SK-N-SH (cell line): ENCODE results near the gene RHBDD3. TPM values are rescaled to one million over a fixed set of nuclear protein-coding genes. Genes with fewer than 3 reads are reported as not detected.

Experiments used
- CTCF ChIA-PET: fragments of 300-600, 350-600 bp; formaldehyde crosslinking; extraction: SDS; loops from one replicate; lab custom pipeline; 2021; lab: Yijun Ruan, JAX
- POLR2A ChIA-PET: fragments of 350-600 bp; sonication (Branson Sonifier 250); formaldehyde crosslinking; extraction: SDS; loops from one replicate; lab custom pipeline; 2020; ENCODE audit warnings: antibody characterized with exemption, inconsistent platforms; lab: Yijun Ruan, JAX
- DNase-seq: peaks from one replicate; pipeline ENCODE4 v3.0.0; 2012
- H2AFZ ChIP-seq: fragments of 200-600 bp; sonication (generic); 2 replicates; pipeline ENCODE4 v1.8.1; 2016; ENCODE audit warnings: antibody characterized with exemption, mild to moderate bottlenecking, low read depth
- H3F3A ChIP-seq: fragments of 200-600 bp; sonication (generic); replicated peaks from 2 replicates; pipeline ENCODE3; 2016; ENCODE audit warnings: antibody characterized with exemption, mild to moderate bottlenecking; ENCODE audit not compliant: insufficient read depth
- H3K27ac ChIP-seq, 2 experiments: fragments of 200-500 bp in 1 of 2; fragments of 200-600 bp in 1 of 2; sonication (Bioruptor generic) in 1 of 2; sonication (generic), shearing (Covaris generic) in 1 of 2; 2 replicates each; pipeline versions ENCODE4 v1.5.1 to v1.6.1; 2014 to 2016; ENCODE audit warnings: low read depth in 2 of 2, inconsistent platforms in 1 of 2, low read length in 1 of 2, mild to moderate bottlenecking in 1 of 2, mixed read lengths in 1 of 2
- H3K27me3 ChIP-seq: fragments of 200-600 bp; sonication (generic), shearing (Covaris generic); 2 replicates; pipeline ENCODE4 v1.6.1; 2016; ENCODE audit warnings: mixed run types; ENCODE audit not compliant: insufficient read depth
- H3K36me3 ChIP-seq, 2 experiments: fragments of 200-500 bp in 1 of 2; fragments of 200-600 bp in 1 of 2; sonication (Bioruptor generic) in 1 of 2; sonication (generic) in 1 of 2; replicated peaks in 1 of 2; 2 replicates each; pipeline versions ENCODE3 to v1.5.1; 2014 to 2016; ENCODE audit warnings: low read length in 1 of 2, mild to moderate bottlenecking in 1 of 2; ENCODE audit not compliant: insufficient read depth in 2 of 2, control insufficient read depth in 1 of 2
- H3K4me1 ChIP-seq, 2 experiments: fragments of 200-500 bp in 1 of 2; fragments of 200-600 bp in 1 of 2; sonication (Bioruptor generic) in 1 of 2; sonication (generic), shearing (Covaris generic) in 1 of 2; 2 replicates each; pipeline versions ENCODE4 v1.5.1 to v1.6.1; 2014 to 2016; ENCODE audit warnings: low read depth in 1 of 2, low read length in 1 of 2, mixed run types in 1 of 2; ENCODE audit not compliant: insufficient read depth in 2 of 2, control insufficient read depth in 1 of 2
- H3K4me2 ChIP-seq: fragments of 200-600 bp; sonication (generic), shearing (Covaris generic); 2 replicates; pipeline ENCODE4 v1.6.1; 2017; ENCODE audit warnings: mixed run types
- H3K4me3 ChIP-seq, 2 experiments: fragments of 200-500 bp in 1 of 2; fragments of 200-600 bp in 1 of 2; sonication (Bioruptor generic) in 1 of 2; sonication (generic), shearing (Covaris generic) in 1 of 2; 2 replicates each; pipeline versions ENCODE4 v1.5.1 to v1.8.1; 2014 to 2016; ENCODE audit warnings: low read depth in 2 of 2, inconsistent platforms in 1 of 2, low read length in 1 of 2, mild to moderate bottlenecking in 1 of 2, mixed read lengths in 1 of 2, moderate library complexity in 1 of 2
- H3K79me2 ChIP-seq: fragments of 200-600 bp; sonication (generic); 2 replicates; pipeline ENCODE4 v1.8.1; 2017; ENCODE audit warnings: mild to moderate bottlenecking; ENCODE audit not compliant: insufficient read depth
- H3K9ac ChIP-seq: fragments of 200-600 bp; sonication (generic); 2 replicates; pipeline ENCODE4 v1.6.1; 2017; ENCODE audit warnings: mixed run types
- H3K9me2 ChIP-seq: fragments of 200-600 bp; sonication (generic); 2 replicates; pipeline ENCODE4 v1.6.1; 2017; ENCODE audit warnings: mixed run types
- H3K9me3 ChIP-seq: fragments of 200-600 bp; sonication (generic); 2 replicates; pipeline ENCODE4 v1.6.1; 2017; ENCODE audit warnings: mixed run types, mild to moderate bottlenecking, moderate library complexity
- H4K20me1 ChIP-seq: fragments of 200-600 bp; sonication (generic); 2 replicates; pipeline ENCODE4 v1.6.1; 2017; ENCODE audit warnings: mild to moderate bottlenecking, mixed run types; ENCODE audit not compliant: insufficient read depth
- CHD2 ChIP-seq: fragments of 150-350 bp; IDR thresholded peaks from 2 replicates; pipeline ENCODE4 v1.6.1; 2018; ENCODE audit warnings: low read length; ENCODE audit not compliant: partially characterized antibody
- CTCF ChIP-seq: fragments of 200-600 bp; sonication (generic); IDR thresholded peaks from 2 replicates; pipeline ENCODE4 v1.6.1; 2017; ENCODE audit warnings: antibody characterized with exemption, mild to moderate bottlenecking, moderate library complexity
- ELF1 ChIP-seq: IDR thresholded peaks from 2 replicates; pipeline ENCODE4 v1.4.0; 2012
- EP300 ChIP-seq, 2 experiments: IDR thresholded peaks; 2 replicates each; pipeline versions ENCODE4 v1.4.0 to v1.6.1; 2012; ENCODE audit warnings: borderline replicate concordance in 1 of 2, low read depth in 1 of 2, low read length in 1 of 2
- FOXJ3 ChIP-seq: sonication (generic); formaldehyde crosslinking; IDR thresholded peaks from 2 replicates; pipeline ENCODE4 v1.5.1; 2020; ENCODE audit warnings: mild to moderate bottlenecking, missing genetic modification reagents
- FOXM1 ChIP-seq: IDR thresholded peaks from 2 replicates; pipeline ENCODE4 v1.4.0; 2012; ENCODE audit warnings: low read depth, mild to moderate bottlenecking
- GATA2 ChIP-seq: sonication (generic); formaldehyde crosslinking; IDR thresholded peaks from 2 replicates; pipeline ENCODE4 v1.5.0; 2020; ENCODE audit warnings: mild to moderate bottlenecking, missing genetic modification reagents
- IRF3 ChIP-seq: fragments of 150-350 bp; IDR thresholded peaks from 2 replicates; pipeline ENCODE4 v1.6.1; 2016; ENCODE audit warnings: mild to moderate bottlenecking, low read depth, low read length
- JUND ChIP-seq: IDR thresholded peaks from 2 replicates; pipeline ENCODE4 v1.4.0; 2012
- MAX ChIP-seq: IDR thresholded peaks from 2 replicates; pipeline ENCODE4 v1.4.0; 2012; ENCODE audit warnings: low read depth
- MEF2A ChIP-seq: IDR thresholded peaks from 2 replicates; pipeline ENCODE4 v1.4.0; 2012; ENCODE audit warnings: low read depth, borderline replicate concordance
- REST ChIP-seq: IDR thresholded peaks from 2 replicates; pipeline ENCODE4 v1.6.1; 2012; ENCODE audit warnings: mild to moderate bottlenecking, low read depth, low read length, moderate library complexity
- RFX5 ChIP-seq: IDR thresholded peaks from 2 replicates; pipeline ENCODE4 v1.6.1; 2012; ENCODE audit warnings: mild to moderate bottlenecking, improper control_type of control experiment, low read length
- TAF1 ChIP-seq: IDR thresholded peaks from 2 replicates; pipeline ENCODE4 v1.6.1; 2012; ENCODE audit warnings: low read depth, mild to moderate bottlenecking, low read length, moderate library complexity, borderline replicate concordance
- TCF12 ChIP-seq: IDR thresholded peaks from 2 replicates; pipeline ENCODE4 v1.4.0; 2012
- USF1 ChIP-seq: IDR thresholded peaks from 2 replicates; pipeline ENCODE4 v1.4.0; 2012; ENCODE audit warnings: low read depth, borderline replicate concordance
- WGBS: methylation state at CpG from one replicate; pipeline ENCODE4 v1.1.6; 2017; ENCODE audit warnings: low lambda C conversion rate; 5-methylcytosine and 5-hydroxymethylcytosine counted together
- polyA plus RNA-seq, 3 experiments: library from polyadenylated mRNA; depleted of rRNA; stranded (reverse); fragments of >200 nt; gene quantifications; 2 replicates each; pipeline ENCODE4 v1.2.3, GENCODE V29; 2012

Gene RHBDD3
- polyA plus RNA-seq, 1 of the 3 experiments (the other 2 are of a cell fraction) = 19.0 TPM

GRCh38 chr22:29212743-29213142 lies 55.0 kb downstream of the RHBDD3 start:
- H3K27me3 ChIP-seq = no peaks in the 10 kb centered on the region
- H2AFZ ChIP-seq = no peak overlapping the region
- H3K9me3 ChIP-seq = no peaks in the 10 kb centered on the region
- no peaks in the 10 kb centered on the region for H3K9me2 ChIP-seq
- ChIA-PET CTCF (interaction anchor here (0.7 kb wide), 1 partner anchor 14 kb away, joined by 3 read pairs; no protein-coding TSS in a partner anchor), POLR2A (no interaction called here)
- no peak overlapping the region for H3K4me2 ChIP-seq
- H3F3A ChIP-seq = no peaks in the 10 kb centered on the region
- 86% methylated on average over 11 of the region's 11 CpGs for WGBS
- DNase-seq = no peak
- no peaks in the 10 kb centered on the region; a peak in 1 of 4 replicates for H3K4me1 ChIP-seq
- no peaks in the 10 kb centered on the region for H3K36me3 ChIP-seq
- H3K27ac ChIP-seq = no peak overlapping the region
- H3K4me3 ChIP-seq = no peak overlapping the region
- H4K20me1 ChIP-seq = no peaks in the 10 kb centered on the region
- H3K79me2 ChIP-seq = no peaks in the 10 kb centered on the region
- TF ChIP-seq USF1 = no peak
- no peak for TF ChIP-seq JUND
- no peak overlapping the region for H3K9ac ChIP-seq

GRCh38 chr22:29211466-29211865 lies 56.3 kb downstream of the RHBDD3 start:
- H3K27me3 ChIP-seq = no peaks in the 10 kb centered on the region; the same call in 1 of the 2 replicates
- TF ChIP-seq USF1 (no peak), TCF12 (no peak), FOXM1 (no peak), MAX (no peak), RFX5 (no peak), FOXJ3 (CRISPR knock-in tag) (no peak), TAF1 (no peak), EP300 (IDR thresholded peaks at IDR 0.05; ENCODE audit: borderline replicate concordance in 1 of 2, low read depth in 1 of 2, low read length in 1 of 2) (no peak), CTCF (no peak), IRF3 (no peak), GATA2 (CRISPR knock-in tag) (no peak), MEF2A (no peak), REST (no peak), CHD2 (no peak), ELF1 (no peak)
- H4K20me1 ChIP-seq = no peaks in the 10 kb centered on the region
- 91% methylated on average over 8 of the region's 9 CpGs for WGBS
- H3K9me3 ChIP-seq = no peaks in the 10 kb centered on the region
- H3K79me2 ChIP-seq = no peaks in the 10 kb centered on the region
- H3K4me2 ChIP-seq = no peak overlapping the region
- H3K36me3 ChIP-seq = no peaks in the 10 kb centered on the region
- no peak overlapping the region for H3K9ac ChIP-seq
- H3K4me3 ChIP-seq = no peak overlapping the region
- DNase-seq = peak; percentile 4
- no peaks in the 10 kb centered on the region for H3K9me2 ChIP-seq
- no peak overlapping the region for H3K27ac ChIP-seq
- no peak overlapping the region for H2AFZ ChIP-seq
- H3F3A ChIP-seq = no peaks in the 10 kb centered on the region
- ChIA-PET POLR2A (no interaction called here), CTCF (interaction anchor here (4.1 kb wide), 1 partner anchor 34 kb away, joined by 27 read pairs; no protein-coding TSS in a partner anchor)
- peaks cover 0 to under 1% of the 10 kb centered on the region in 2 experiments; a peak in 1 of 4 replicates for H3K4me1 ChIP-seq
